Measurements from ENCODE around the gene CEP192.

Gene CEP192

GRCh38 chr18:13011719-13012118 lies 20.6 kb downstream of the CEP192 start:
- no peak overlapping the region for H3K4me3 ChIP-seq (ENCODE audit: control insufficient read depth, low read depth, low read length)
- no peak for TF ChIP-seq CTCF (conservative IDR thresholded peaks at IDR 0.05; ENCODE audit: control insufficient read depth, insufficient read depth, low read depth, low read length)
- no peak for DNase-seq (ENCODE audit: low read depth)

- DNase-seq (ENCODE audit: low read depth), result no peak
- TF ChIP-seq CTCF (conservative IDR thresholded peaks at IDR 0.05; ENCODE audit: control insufficient read depth, insufficient read depth, low read depth, low read length), result no peak
- no peak overlapping the region for H3K4me3 ChIP-seq (ENCODE audit: control insufficient read depth, low read depth, low read length)
Observed at GRCh38 chr18:13014232-13014631, 23.1 kb downstream of the CEP192 start.

- H3K4me3 ChIP-seq (ENCODE audit: control insufficient read depth, low read depth, low read length), result no peak overlapping the region
- TF ChIP-seq CTCF (conservative IDR thresholded peaks at IDR 0.05; ENCODE audit: control insufficient read depth, insufficient read depth, low read depth, low read length), result no peak
- DNase-seq (ENCODE audit: low read depth), result no peak
Observed at GRCh38 chr18:13014818-13015217, 23.7 kb downstream of the CEP192 start.

- H3K4me3 ChIP-seq (ENCODE audit: control insufficient read depth, low read depth, low read length), result no peak overlapping the region
- DNase-seq (ENCODE audit: low read depth), result no peak
- no peak for TF ChIP-seq CTCF (conservative IDR thresholded peaks at IDR 0.05; ENCODE audit: control insufficient read depth, insufficient read depth, low read depth, low read length)
Observed at GRCh38 chr18:13017247-13017875, 26.2 kb downstream of the CEP192 start.

- no peak for TF ChIP-seq CTCF (conservative IDR thresholded peaks at IDR 0.05; ENCODE audit: control insufficient read depth, insufficient read depth, low read depth, low read length)
- DNase-seq (ENCODE audit: low read depth), result no peak
- no peak overlapping the region for H3K4me3 ChIP-seq (ENCODE audit: control insufficient read depth, low read depth, low read length)
Observed at GRCh38 chr18:13018374-13018773, 27.2 kb downstream of the CEP192 start.

GRCh38 chr18:13019301-13019700 lies 28.1 kb downstream of the CEP192 start:
- no peak overlapping the region for H3K4me3 ChIP-seq (ENCODE audit: control insufficient read depth, low read depth, low read length)
- no peak for TF ChIP-seq CTCF (conservative IDR thresholded peaks at IDR 0.05; ENCODE audit: control insufficient read depth, insufficient read depth, low read depth, low read length)
- DNase-seq (ENCODE audit: low read depth), result no peak

GRCh38 chr18:13022644-13023043 lies 31.5 kb downstream of the CEP192 start:
- TF ChIP-seq CTCF (conservative IDR thresholded peaks at IDR 0.05; ENCODE audit: control insufficient read depth, insufficient read depth, low read depth, low read length), result no peak
- H3K4me3 ChIP-seq (ENCODE audit: control insufficient read depth, low read depth, low read length), result no peak overlapping the region
- DNase-seq (ENCODE audit: low read depth), result no peak

Measured in fibroblast of mammary gland (primary cell).